Activated effector memory CD4-positive, alpha-beta T cell treated with Interleukin-2 at 50 U/mL for 16 hours (primary cell): ENCODE data around the gene ZNF440.
"Not testable (repeated sequence)": the region's sequence is repeated elsewhere in the genome, so short reads cannot be mapped to it uniquely, and the experiment has no call there.

Experiments
- DNase-seq: peaks from one replicate; pipeline ENCODE4 v3.0.0-alpha.2; 2020

ZNF440 gene

GRCh38 chr19:11828957-11829876 lies 15.1 kb downstream of the ZNF440 start:
- DNase-seq, result not testable (repeated sequence)

GRCh38 chr19:11832253-11832912 lies 18.3 kb downstream of the ZNF440 start:
- no peak for DNase-seq

DNA sequence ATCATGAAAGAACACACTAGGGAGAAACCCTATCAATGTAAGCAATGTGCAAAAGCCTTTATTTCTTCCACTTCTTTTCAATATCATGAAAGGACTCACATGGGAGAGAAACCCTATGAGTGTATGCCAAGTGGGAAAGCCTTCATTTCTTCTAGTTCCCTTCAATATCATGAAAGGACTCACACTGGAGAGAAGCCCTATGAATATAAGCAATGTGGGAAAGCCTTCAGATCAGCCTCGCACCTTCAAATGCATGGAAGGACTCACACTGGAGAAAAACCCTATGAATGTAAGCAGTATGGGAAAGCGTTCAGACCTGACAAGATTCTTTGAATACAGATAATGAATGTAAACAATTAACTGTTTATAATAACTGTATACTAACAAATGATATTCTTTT lies 19.5 kb downstream of the ZNF440 start:
- DNase-seq, result no peak

- DNase-seq, result not testable (repeated sequence)
Measured at GRCh38 chr19:11835626-11836066, 21.6 kb downstream of the ZNF440 start.

GRCh38 chr19:11843722-11844121 lies 29.6 kb downstream of the ZNF440 start:
- DNase-seq, result no peak

GRCh38 chr19:11847615-11848014 lies 33.5 kb downstream of the ZNF440 start:
- not testable (repeated sequence) for DNase-seq

DNA sequence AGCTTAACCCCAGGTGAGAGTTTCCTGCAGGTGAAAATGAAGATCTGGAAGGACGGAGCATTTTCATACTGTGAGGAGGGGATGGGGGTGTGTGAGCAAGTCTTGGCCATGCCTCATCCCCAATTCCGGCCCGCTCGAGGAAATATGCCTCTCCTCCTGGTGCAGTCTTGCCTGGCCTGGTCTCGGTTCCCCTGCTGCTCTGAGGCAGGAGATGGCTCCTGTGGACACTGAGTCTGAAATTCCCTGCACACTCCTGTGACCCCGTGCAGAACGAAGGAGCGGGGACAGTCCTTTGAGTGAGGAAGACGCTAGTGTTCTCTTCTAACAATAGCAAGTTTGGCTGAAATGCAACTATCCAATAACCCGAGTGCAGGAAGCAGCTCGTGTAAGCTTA lies 34.1 kb downstream of the ZNF440 start:
- no peak for DNase-seq

GRCh38 chr19:11848594-11849469 lies 34.8 kb downstream of the ZNF440 start, which contains the start of gene ZNF439:
Gene ZNF439 (plus strand): TSS chr19:11848726. CDS start chr19:11848868, 142 bp downstream.
- peak; percentile 82 for DNase-seq

GRCh38 chr19:11850289-11850688 lies 36.2 kb downstream of the ZNF440 start:
- not testable (repeated sequence) for DNase-seq

GRCh38 chr19:11853358-11853757 lies 39.3 kb downstream of the ZNF440 start:
- DNase-seq, result no peak

GRCh38 chr19:11856596-11857250 lies 42.6 kb downstream of the ZNF440 start:
- no peak for DNase-seq

GRCh38 chr19:11860721-11861120 lies 46.6 kb downstream of the ZNF440 start:
- DNase-seq, result no peak

- no peak for DNase-seq
Measured at GRCh38 chr19:11861301-11861700, 47.2 kb downstream of the ZNF440 start.

DNA sequence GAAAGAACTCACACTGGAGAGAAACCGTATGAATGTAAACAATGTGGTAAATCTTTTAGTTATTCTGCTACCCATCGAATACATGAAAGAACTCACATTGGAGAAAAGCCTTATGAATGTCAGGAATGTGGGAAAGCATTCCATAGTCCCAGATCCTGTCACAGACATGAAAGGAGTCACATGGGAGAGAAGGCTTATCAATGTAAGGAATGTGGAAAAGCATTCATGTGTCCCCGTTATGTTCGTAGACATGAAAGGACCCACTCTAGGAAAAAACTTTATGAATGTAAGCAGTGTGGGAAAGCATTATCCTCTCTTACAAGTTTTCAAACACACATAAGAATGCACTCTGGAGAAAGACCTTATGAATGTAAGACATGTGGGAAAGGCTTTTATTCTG lies 53.7 kb downstream of the ZNF440 start:
- not testable (repeated sequence) for DNase-seq

DNA sequence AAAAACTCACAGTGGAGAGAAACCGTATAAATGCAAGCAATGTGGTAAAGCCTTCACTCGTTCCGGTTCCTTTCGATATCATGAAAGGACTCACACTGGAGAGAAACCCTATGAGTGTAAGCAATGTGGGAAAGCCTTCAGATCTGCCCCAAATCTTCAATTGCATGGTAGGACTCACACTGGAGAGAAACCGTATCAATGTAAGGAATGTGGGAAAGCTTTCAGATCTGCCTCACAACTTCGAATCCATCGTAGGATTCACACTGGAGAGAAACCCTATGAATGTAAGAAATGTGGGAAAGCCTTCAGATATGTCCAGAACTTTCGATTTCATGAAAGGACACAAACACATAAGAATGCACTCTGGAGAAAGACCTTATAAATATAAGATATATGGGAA lies 54.1 kb downstream of the ZNF440 start:
- no peak for DNase-seq

- no peak for DNase-seq
Measured at GRCh38 chr19:11872624-11873023, 58.6 kb downstream of the ZNF440 start.

DNA sequence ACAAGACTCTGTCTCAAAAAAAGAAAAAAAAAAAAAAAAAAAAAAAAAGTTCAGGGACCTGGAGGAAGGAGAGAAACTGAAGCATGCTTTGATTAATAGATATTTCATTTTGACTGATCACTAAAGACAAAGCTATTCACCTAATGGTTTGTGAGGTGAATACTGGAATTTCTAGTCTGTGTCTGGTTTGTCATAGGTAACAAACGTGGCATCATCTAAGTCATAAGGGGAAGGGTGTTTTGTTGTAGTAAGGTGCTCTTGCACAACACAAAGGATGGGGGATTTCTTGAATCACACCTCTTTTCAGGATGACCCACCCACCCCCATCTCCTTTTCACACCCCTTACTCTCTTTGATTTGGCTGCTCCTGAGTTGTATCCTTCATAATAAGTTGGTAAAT lies 59.7 kb downstream of the ZNF440 start:
- no peak for DNase-seq

GRCh38 chr19:11879687-11880266 lies 65.7 kb downstream of the ZNF440 start:
- peak; percentile 6 for DNase-seq

DNA sequence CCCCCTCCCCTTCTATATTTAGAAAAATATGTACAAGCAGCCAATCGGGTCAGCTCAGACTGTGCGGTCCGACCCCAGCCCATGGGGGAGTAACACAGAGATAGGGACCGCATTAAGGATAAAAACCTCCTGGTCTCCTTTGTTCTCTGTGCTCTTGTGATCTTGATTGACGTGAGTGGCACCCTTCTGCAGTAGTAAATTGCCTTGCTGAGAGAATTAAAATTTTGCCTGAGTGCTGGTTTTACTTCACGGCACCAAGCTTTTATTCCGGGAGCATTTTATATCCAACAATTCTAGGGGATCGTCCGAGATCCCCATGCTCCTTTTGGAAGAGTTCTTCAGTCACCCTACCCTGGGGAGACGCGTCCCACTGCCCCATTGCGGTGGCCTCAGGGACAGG lies 66.5 kb downstream of the ZNF440 start:
- no peak for DNase-seq

- peak; percentile 35 for DNase-seq
Measured at GRCh38 chr19:11881151-11881800, 67.2 kb downstream of the ZNF440 start.

- no peak for DNase-seq
Measured at GRCh38 chr19:11882606-11883005, 68.5 kb downstream of the ZNF440 start.
